A549 (cell line): Measurements from ENCODE around the gene KCNA4. TPM values are rescaled to one million over a fixed set of nuclear protein-coding genes. Genes with fewer than 3 reads are reported as not detected.
"Not testable (repeated sequence)": the region's sequence is repeated elsewhere in the genome, so short reads cannot be mapped to it uniquely, and the experiment has no call there.

ENCODE experiments used
- ATAC-seq, 2 experiments: fragments of 200-7000 bp in 1 of 2; fragments of >200 bp in 1 of 2; cut with Nextera tagmentation in 1 of 2; cut with Tn5 transposase in 1 of 2; 3 replicates each; pipeline versions ENCODE4 v1.8.0 to v1.9.1; 2018 to 2020; ENCODE audit warnings: mild to moderate bottlenecking in 1 of 2, moderate library complexity in 1 of 2
- CTCF ChIA-PET: fragments of 300-600 bp; sonication (Branson Sonifier 250); formaldehyde crosslinking; extraction: SDS; loops from one replicate; lab custom pipeline; 2021; ENCODE audit warnings: antibody characterized with exemption, inconsistent platforms; lab: Yijun Ruan, JAX
- POLR2A ChIA-PET: fragments of 350-600 bp; formaldehyde crosslinking; extraction: SDS; loops from one replicate; lab custom pipeline; 2021; ENCODE audit warnings: antibody characterized with exemption, inconsistent platforms; lab: Yijun Ruan, JAX
- DNase-seq, 2 experiments: peaks; one replicate each; pipeline versions ENCODE4 v3.0.0 to v3.0.0-alpha.2; 2011 to 2016; ENCODE audit warnings: low read depth in 1 of 2, low spot score in 1 of 2
- FAIRE-seq: peaks from 2 replicates; lab custom pipeline; 2011; peaks lifted over from hg19 to GRCh38; lab: Jason Lieb, UNC
- H3K27ac ChIP-seq, 2 experiments: fragments of >200 bp; sonication (Bioruptor Twin); formaldehyde crosslinking; 3 replicates each; pipeline ENCODE4 v1.5.1; 2016 to 2017
- H3K4me1 ChIP-seq: fragments of >200 bp; sonication (Bioruptor Twin); formaldehyde crosslinking; 3 replicates; pipeline ENCODE4 v1.6.1; 2016
- H3K4me2 ChIP-seq: fragments of >200 bp; sonication (Bioruptor Twin); formaldehyde crosslinking; 3 replicates; pipeline ENCODE4 v1.6.1; 2016
- H3K4me3 ChIP-seq: fragments of >200 bp; sonication (Bioruptor Twin); formaldehyde crosslinking; 3 replicates; pipeline ENCODE4 v1.5.1; 2016
- H3K9me3 ChIP-seq: fragments of >200 bp; sonication (Bioruptor Twin); formaldehyde crosslinking; 3 replicates; pipeline ENCODE4 v1.6.1; 2016
- BHLHE40 ChIP-seq: IDR thresholded peaks from 2 replicates; pipeline ENCODE4 v1.6.1; 2012; ENCODE audit warnings: low read depth, low read length, inconsistent platforms
- CBX8 ChIP-seq: fragments of 200-600 bp; sonication (generic); IDR thresholded peaks from 2 replicates; pipeline ENCODE4 v1.6.1; 2016
- CEBPB ChIP-seq, 2 experiments: fragments of >200 bp in 1 of 2; sonication (Bioruptor Twin) in 1 of 2; formaldehyde crosslinking in 1 of 2; IDR thresholded peaks; 2 replicates each; pipeline ENCODE4 v1.6.1; 2012 to 2016
- EHF ChIP-seq: fragments of 250-450 bp; sonication (Bioruptor Pico); IDR thresholded peaks from 2 replicates; pipeline ENCODE4 v1.5.0; 2020; ENCODE audit warnings: mild to moderate bottlenecking
- EHMT2 ChIP-seq: fragments of 200-600 bp; sonication (generic); IDR thresholded peaks from 2 replicates; pipeline ENCODE4 v1.6.1; 2016; ENCODE audit warnings: antibody characterized with exemption, low read depth, mild to moderate bottlenecking, moderate library complexity
- ESRRA ChIP-seq: fragments of 150-350 bp; IDR thresholded peaks from 2 replicates; pipeline ENCODE4 v1.6.1; 2014; ENCODE audit warnings: mild to moderate bottlenecking, low read length, borderline replicate concordance
- FOSL2 ChIP-seq, 2 experiments: fragments of 450-650 bp in 1 of 2; fragments of >200 bp in 1 of 2; sonication (Bioruptor Twin) in 1 of 2; formaldehyde crosslinking; IDR thresholded peaks; 2 replicates each; pipeline versions ENCODE4 v1.5.0 to v1.6.1; 2016 to 2020; ENCODE audit warnings: mild to moderate bottlenecking in 1 of 2, moderate library complexity in 1 of 2
- HEYL ChIP-seq: fragments of 250-450 bp; sonication (Bioruptor Pico); IDR thresholded peaks from 2 replicates; pipeline ENCODE4 v1.8.0; 2021; ENCODE audit warnings: mild to moderate bottlenecking, moderate library complexity
- HMGXB4 ChIP-seq: fragments of 250-450 bp; sonication (Bioruptor Pico); IDR thresholded peaks from 2 replicates; pipeline ENCODE4 v1.5.0; 2021; ENCODE audit warnings: mild to moderate bottlenecking, moderate library complexity, borderline replicate concordance
- HOXA7 ChIP-seq: fragments of 250-450 bp; sonication (Bioruptor Pico); IDR thresholded peaks from 2 replicates; pipeline ENCODE4 v1.5.0; 2020; ENCODE audit warnings: mild to moderate bottlenecking, moderate library complexity
- HOXB5 ChIP-seq: fragments of 250-450 bp; sonication (Bioruptor Pico); IDR thresholded peaks from 2 replicates; pipeline ENCODE4 v1.5.0; 2020; ENCODE audit warnings: mild to moderate bottlenecking, moderate library complexity
- JUN ChIP-seq, 2 experiments: fragments of >200 bp; sonication (Bioruptor Twin); formaldehyde crosslinking; IDR thresholded peaks; 2 replicates in 1 of 2; 3 replicates in 1 of 2; pipeline ENCODE4 v1.6.1; 2016 to 2017
- KDM1A ChIP-seq: fragments of 200-600 bp; sonication (generic); IDR thresholded peaks from 2 replicates; pipeline ENCODE4 v1.6.1; 2016; ENCODE audit warnings: low read depth, mild to moderate bottlenecking
- MAFK ChIP-seq: fragments of 450-650 bp; IDR thresholded peaks from 2 replicates; pipeline ENCODE4 v1.6.1; 2014; ENCODE audit not compliant: partially characterized antibody
- MAX ChIP-seq: IDR thresholded peaks from 2 replicates; pipeline ENCODE4 v1.6.1; 2012
- NPAS2 ChIP-seq: fragments of 250-450 bp; sonication (Bioruptor Pico); IDR thresholded peaks from 2 replicates; pipeline ENCODE4 v1.8.0; 2022; ENCODE audit warnings: mild to moderate bottlenecking, moderate library complexity, borderline replicate concordance
- POLR2A ChIP-seq: IDR thresholded peaks from 2 replicates; pipeline ENCODE4 v1.6.1; 2012; ENCODE audit warnings: mild to moderate bottlenecking, low read length
- POLR2AphosphoS2 ChIP-seq: conservative IDR thresholded peaks from 2 replicates; pipeline ENCODE4 v1.6.1; 2012; ENCODE audit warnings: low read length, improper control_type of control experiment, inconsistent platforms
- RARB ChIP-seq: fragments of 250-450 bp; sonication (Bioruptor Pico); IDR thresholded peaks from 2 replicates; pipeline ENCODE4 v1.8.0; 2021; ENCODE audit warnings: mild to moderate bottlenecking, moderate library complexity
- RFX5 ChIP-seq: fragments of 450-650 bp; IDR thresholded peaks from 2 replicates; pipeline ENCODE4 v1.7.1; 2014; ENCODE audit warnings: antibody characterized with exemption, mild to moderate bottlenecking, moderate library complexity
- SREBF2 ChIP-seq: fragments of 450-650 bp; IDR thresholded peaks from 2 replicates; pipeline ENCODE4 v1.6.1; 2014; ENCODE audit warnings: mild to moderate bottlenecking, moderate library complexity
- ZC3H11A ChIP-seq: fragments of 450-650 bp; IDR thresholded peaks from 2 replicates; pipeline ENCODE4 v1.6.1; 2014; ENCODE audit warnings: antibody characterized with exemption, mild to moderate bottlenecking
- ZFP36 ChIP-seq: fragments of 450-650 bp; IDR thresholded peaks from 2 replicates; pipeline ENCODE4 v1.6.1; 2014; ENCODE audit warnings: borderline replicate concordance; ENCODE audit not compliant: partially characterized antibody
- whole genome bisulfite sequencing: methylation state at CpG from one replicate; pipeline ENCODE4 v1.1.6; 2017; ENCODE audit errors: missing lambda C conversion rate; 5-methylcytosine and 5-hydroxymethylcytosine counted together
- polyA plus RNA-seq, 4 experiments: library from polyadenylated mRNA; depleted of rRNA in 3 of 4; stranded (reverse); fragments of >200 nt; fragmentation: RNase III in 1 of 4; extraction: RNeasy Plus Mini Kit Qiagen cat#74134 plus additional on column Dnase treatment in 1 of 4; gene quantifications; 2 replicates in 3 of 4; 3 replicates in 1 of 4; pipeline ENCODE4 v1.2.3, GENCODE V29; 2011 to 2017
- TF ChIP-seq, protein P1 (sequence below): fragments of >200 bp; sonication (Bioruptor Twin); formaldehyde crosslinking; IDR thresholded peaks from 3 replicates; pipeline ENCODE4 v1.5.1; 2016
- TF ChIP-seq, protein P2 (sequence below): IDR thresholded peaks from 2 replicates; pipeline ENCODE4 v1.6.1; 2012; ENCODE audit warnings: low read depth, borderline replicate concordance

The KCNA4 gene
- polyA plus RNA-seq, 2 of the 4 experiments (the other 2 are of a cell fraction) = not detected

- no peak for TF ChIP-seq HMGXB4
- TF ChIP-seq ZFP36 = no peak
- no peak for TF ChIP-seq RFX5
- no peak for TF ChIP-seq FOSL2 (IDR thresholded peaks at IDR 0.05)
- TF ChIP-seq FOSL2 (CRISPR knock-in tag; IDR thresholded peaks at IDR 0.05) = no peak
- no peak for TF ChIP-seq POLR2AphosphoS2
- TF ChIP-seq KDM1A = no peak
- TF ChIP-seq NPAS2 (CRISPR knock-in tag) = no peak
- no peak for TF ChIP-seq SREBF2
- TF ChIP-seq, protein P1, sequence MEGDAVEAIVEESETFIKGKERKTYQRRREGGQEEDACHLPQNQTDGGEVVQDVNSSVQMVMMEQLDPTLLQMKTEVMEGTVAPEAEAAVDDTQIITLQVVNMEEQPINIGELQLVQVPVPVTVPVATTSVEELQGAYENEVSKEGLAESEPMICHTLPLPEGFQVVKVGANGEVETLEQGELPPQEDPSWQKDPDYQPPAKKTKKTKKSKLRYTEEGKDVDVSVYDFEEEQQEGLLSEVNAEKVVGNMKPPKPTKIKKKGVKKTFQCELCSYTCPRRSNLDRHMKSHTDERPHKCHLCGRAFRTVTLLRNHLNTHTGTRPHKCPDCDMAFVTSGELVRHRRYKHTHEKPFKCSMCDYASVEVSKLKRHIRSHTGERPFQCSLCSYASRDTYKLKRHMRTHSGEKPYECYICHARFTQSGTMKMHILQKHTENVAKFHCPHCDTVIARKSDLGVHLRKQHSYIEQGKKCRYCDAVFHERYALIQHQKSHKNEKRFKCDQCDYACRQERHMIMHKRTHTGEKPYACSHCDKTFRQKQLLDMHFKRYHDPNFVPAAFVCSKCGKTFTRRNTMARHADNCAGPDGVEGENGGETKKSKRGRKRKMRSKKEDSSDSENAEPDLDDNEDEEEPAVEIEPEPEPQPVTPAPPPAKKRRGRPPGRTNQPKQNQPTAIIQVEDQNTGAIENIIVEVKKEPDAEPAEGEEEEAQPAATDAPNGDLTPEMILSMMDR = no peak
- no peak for TF ChIP-seq JUN (IDR thresholded peaks at IDR 0.05)
- no peak for TF ChIP-seq HOXA7
- FAIRE-seq (no peak), ATAC-seq (no peak), DNase-seq (no peak)
- H3K4me1 ChIP-seq = no peaks in the 10 kb centered on the region
- ChIA-PET POLR2A (no interaction called here), CTCF (no interaction called here)
- no peak overlapping the region for H3K4me2 ChIP-seq
- no peak overlapping the region for H3K27ac ChIP-seq
- 0% methylated on average over 2 of the region's 2 CpGs for WGBS
- no peak overlapping the region for H3K4me3 ChIP-seq
- H3K9me3 ChIP-seq = no peaks in the 10 kb centered on the region
Observed at GRCh38 chr11:29978549-29978948, 38.3 kb downstream of the KCNA4 start.

- CTCF ChIA-PET, DNase-seq, H3K9me3 ChIP-seq, POLR2A ChIA-PET, H3K4me2 ChIP-seq, FAIRE-seq, H3K4me3 ChIP-seq, ATAC-seq, H3K4me1 ChIP-seq, H3K27ac ChIP-seq: not testable (repeated sequence)
- 27% methylated on average over 10 of the region's 10 CpGs for WGBS
Observed at GRCh38 chr11:29975580-29975979, 41.2 kb downstream of the KCNA4 start.

DNA sequence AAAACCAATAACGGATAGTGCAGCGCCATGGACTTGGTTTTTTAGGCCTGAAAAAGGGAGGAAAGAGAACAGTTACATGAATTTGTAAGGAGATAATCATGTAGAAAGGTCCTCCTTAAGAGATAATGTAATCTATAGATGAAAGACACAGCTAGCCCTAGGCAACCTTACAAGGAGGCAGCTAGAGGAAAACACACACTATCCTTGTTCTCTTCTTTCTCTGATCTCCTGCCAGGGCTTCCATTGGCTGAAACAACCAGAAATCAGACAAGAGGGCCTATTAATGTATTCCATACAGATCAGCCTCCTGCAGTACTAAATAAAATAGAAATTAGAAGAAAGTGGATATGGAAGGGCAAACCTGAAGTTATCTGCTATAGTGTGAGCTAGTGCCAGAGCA is 53.0 kb downstream of the KCNA4 start:
- Histone ChIP-seq H3K9me3 (no peaks in the 10 kb centered on the region), H3K4me3 (no peak overlapping the region), H3K4me1 (no peaks in the 10 kb centered on the region), H3K27ac (no peak overlapping the region), H3K4me2 (no peak overlapping the region)
- TF ChIP-seq EHF (CRISPR knock-in tag) (no peak), ESRRA (no peak), RARB (CRISPR knock-in tag) (no peak), SREBF2 (no peak), CBX8 (no peak), POLR2A (no peak), ZC3H11A (no peak), HOXB5 (CRISPR knock-in tag) (no peak), HEYL (CRISPR knock-in tag) (no peak), EHMT2 (no peak), MAX (no peak), ZFP36 (no peak), BHLHE40 (no peak), CEBPB (IDR thresholded peaks at IDR 0.05) (no peak), RFX5 (no peak), FOSL2 (IDR thresholded peaks at IDR 0.05) (no peak), FOSL2 (CRISPR knock-in tag; IDR thresholded peaks at IDR 0.05) (no peak), NPAS2 (CRISPR knock-in tag) (no peak), MAFK (no peak)
- TF ChIP-seq, protein P1 = no peak
- TF ChIP-seq, protein P2, sequence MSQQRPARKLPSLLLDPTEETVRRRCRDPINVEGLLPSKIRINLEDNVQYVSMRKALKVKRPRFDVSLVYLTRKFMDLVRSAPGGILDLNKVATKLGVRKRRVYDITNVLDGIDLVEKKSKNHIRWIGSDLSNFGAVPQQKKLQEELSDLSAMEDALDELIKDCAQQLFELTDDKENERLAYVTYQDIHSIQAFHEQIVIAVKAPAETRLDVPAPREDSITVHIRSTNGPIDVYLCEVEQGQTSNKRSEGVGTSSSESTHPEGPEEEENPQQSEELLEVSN = no peak
- ATAC-seq (no peak), DNase-seq (no peak), FAIRE-seq (no peak)
- CTCF ChIA-PET = no interaction called here
- POLR2A ChIA-PET = no interaction called here
- 3% methylated on average over 2 of the region's 2 CpGs for WGBS
